HCT116 (cell line): ENCODE results near the gene TMEM232. TPM values are rescaled to one million over a fixed set of nuclear protein-coding genes. Genes with fewer than 3 reads are reported as not detected.

Experiments
- ATAC-seq: fragments of 200-7000 bp; cut with Tn5 transposase; 2 replicates; pipeline ENCODE4 v1.9.1; 2020; ENCODE audit warnings: mild to moderate bottlenecking, moderate library complexity
- BruUV-seq: library from RNA; stranded (reverse); fragments of 400-500 nt; replicated peaks from 2 replicates; lab custom pipeline; 2021; lab: Mats Ljungman, UMichigan
- CTCF ChIA-PET: fragments of 300-600 bp; sonication (Branson Sonifier 250); formaldehyde crosslinking; loops from one replicate; lab custom pipeline; 2021; ENCODE audit warnings: antibody characterized with exemption; lab: Charles Lee
- POLR2A ChIA-PET: fragments of 300-600, 350-600 bp; sonication (Branson Sonifier 250); formaldehyde crosslinking; loops from one replicate; lab custom pipeline; 2021; ENCODE audit warnings: antibody characterized with exemption; lab: Charles Lee
- RAD21 ChIA-PET, 2 experiments: fragments of 300-600 bp; sonication (Branson Sonifier 250); formaldehyde crosslinking; loops; one replicate each; lab custom pipeline; 2023; ENCODE audit warnings: low total read pairs in 2 of 2; ENCODE audit not compliant: uncharacterized antibody in 2 of 2, unreplicated experiment in 2 of 2, low non-redundant PET in 1 of 2; lab: Charles Lee
- DNase-seq: peaks from one replicate; pipeline ENCODE4 v3.0.0-alpha.2; 2010; ENCODE audit warnings: low read depth, low spot score
- H2AFZ ChIP-seq: fragments of 200-600 bp; shearing (Covaris generic), sonication (generic); 2 replicates; pipeline ENCODE4 v1.6.1; 2017; ENCODE audit warnings: low read depth, mixed run types, mixed read lengths, antibody characterized with exemption, low read length; ENCODE audit not compliant: poor library complexity, severe bottlenecking
- H3K27ac ChIP-seq: 2 replicates; pipeline ENCODE4 v1.5.1; 2012; ENCODE audit warnings: low read depth, low read length
- H3K27me3 ChIP-seq: fragments of 200-600 bp; sonication (generic); 2 replicates; pipeline ENCODE4 v1.6.1; 2016; ENCODE audit warnings: mixed run types, low read length, mixed read lengths; ENCODE audit not compliant: insufficient read depth
- H3K36me3 ChIP-seq, 2 experiments: fragments of 200-500 bp in 1 of 2; fragments of 200-600 bp in 1 of 2; sonication (Bioruptor generic) in 1 of 2; sonication (generic) in 1 of 2; 2 replicates each; pipeline versions ENCODE4 v1.5.1 to v1.6.1; 2014 to 2016; ENCODE audit warnings: low read length in 2 of 2, inconsistent platforms in 1 of 2, mixed read lengths in 1 of 2, mixed run types in 1 of 2; ENCODE audit not compliant: insufficient read depth in 2 of 2, control insufficient read depth in 1 of 2
- H3K4me1 ChIP-seq, 2 experiments: fragments of 200-600 bp in 1 of 2; sonication (generic) in 1 of 2; 2 replicates each; pipeline versions ENCODE4 v1.5.1 to v1.6.1; 2012 to 2017; ENCODE audit warnings: low read length in 2 of 2, inconsistent platforms in 1 of 2, mild to moderate bottlenecking in 1 of 2, mixed read lengths in 1 of 2, mixed run types in 1 of 2, moderate library complexity in 1 of 2; ENCODE audit not compliant: insufficient read depth in 2 of 2, control insufficient read depth in 1 of 2
- H3K4me2 ChIP-seq: fragments of 200-600 bp; sonication (generic); 2 replicates; pipeline ENCODE4 v1.6.1; 2017; ENCODE audit warnings: mixed run types, low read length, mixed read lengths
- H3K4me3 ChIP-seq, 2 experiments: fragments of 200-600 bp in 1 of 2; sonication (generic) in 1 of 2; replicated peaks in 1 of 2; 2 replicates each; pipeline ENCODE4 v1.5.1; 2011 to 2016; ENCODE audit warnings: low read length in 2 of 2, control low read depth in 1 of 2, low read depth in 1 of 2, mild to moderate bottlenecking in 1 of 2, mixed read lengths in 1 of 2, mixed run types in 1 of 2
- H3K79me2 ChIP-seq: fragments of 200-600 bp; sonication (generic); 2 replicates; pipeline ENCODE4 v1.6.1; 2017; ENCODE audit warnings: mild to moderate bottlenecking, mixed run types, low read length, moderate library complexity, mixed read lengths; ENCODE audit not compliant: insufficient read depth
- H3K9ac ChIP-seq: fragments of 200-600 bp; sonication (generic); 2 replicates; pipeline ENCODE4 v1.6.1; 2016; ENCODE audit warnings: low read length, mixed read lengths
- H3K9me2 ChIP-seq: fragments of 200-600 bp; sonication (generic), shearing (Covaris generic); 2 replicates; pipeline ENCODE4 v1.6.1; 2017; ENCODE audit warnings: mixed run types, mild to moderate bottlenecking, moderate library complexity; ENCODE audit not compliant: insufficient read depth
- H3K9me3 ChIP-seq, 2 experiments: fragments of 200-500 bp in 1 of 2; fragments of 200-600 bp in 1 of 2; sonication (Bioruptor generic) in 1 of 2; sonication (generic) in 1 of 2; 2 replicates each; pipeline ENCODE4 v1.6.1; 2014 to 2017; ENCODE audit warnings: low read length in 2 of 2, mixed read lengths in 2 of 2, inconsistent platforms in 1 of 2, low read depth in 1 of 2, mild to moderate bottlenecking in 1 of 2, mixed run types in 1 of 2, moderate library complexity in 1 of 2; ENCODE audit not compliant: control insufficient read depth in 1 of 2, insufficient read depth in 1 of 2
- H4K20me1 ChIP-seq: fragments of 200-600 bp; sonication (generic), shearing (Covaris generic); 2 replicates; pipeline ENCODE4 v1.6.1; 2017; ENCODE audit warnings: mixed run types, mild to moderate bottlenecking, moderate library complexity; ENCODE audit not compliant: insufficient read depth
- CBX3 ChIP-seq: IDR thresholded peaks from 2 replicates; pipeline ENCODE4 v1.6.1; 2012; ENCODE audit warnings: low read depth
- CEBPB ChIP-seq: IDR thresholded peaks from 2 replicates; pipeline ENCODE4 v1.6.1; 2012; ENCODE audit warnings: low read depth
- POLR2AphosphoS5 ChIP-seq: IDR thresholded peaks from 2 replicates; pipeline ENCODE4 v1.6.1; 2011; ENCODE audit warnings: mild to moderate bottlenecking, low read depth, low read length, moderate library complexity
- RAD21 ChIP-seq: IDR thresholded peaks from 2 replicates; pipeline ENCODE4 v1.6.1; 2012; ENCODE audit warnings: low read depth, mild to moderate bottlenecking
- SRF ChIP-seq: IDR thresholded peaks from 2 replicates; pipeline ENCODE4 v1.6.1; 2012; ENCODE audit warnings: low read depth
- intact Hi-C: fragments of 100-400 bp; cut with micrococcal nuclease; formaldehyde crosslinking; loops from 2 replicates; pipeline ENCODE4 v1.10.0; 2022
- total RNA-seq: library from RNA; stranded (reverse); gene quantifications from one replicate; pipeline ENCODE4 v1.2.1, GENCODE V29; 2021; ENCODE audit not compliant: unreplicated experiment
- TF ChIP-seq, protein P1 (sequence below), 3 experiments: fragments of 200-600 bp in 1 of 3; sonication (generic) in 1 of 3; IDR thresholded peaks in 2 of 3; conservative IDR thresholded peaks in 1 of 3; 2 replicates each; pipeline ENCODE4 v1.5.1; 2012 to 2017; ENCODE audit warnings: low read depth in 2 of 3, low read length in 2 of 3, antibody characterized with exemption in 1 of 3, borderline replicate concordance in 1 of 3, control low read depth in 1 of 3, mild to moderate bottlenecking in 1 of 3, mixed read lengths in 1 of 3, mixed run types in 1 of 3, moderate library complexity in 1 of 3; ENCODE audit not compliant: insufficient read depth in 1 of 3

The TMEM232 gene
- total RNA-seq, 1 experiment from 2014 or later: 1.2 TPM

- Histone ChIP-seq H3K27ac (no peak overlapping the region), H3K4me1 (no peaks in the 10 kb centered on the region), H3K9me3 (no peaks in the 10 kb centered on the region), H3K4me3 (no peak overlapping the region), H2AFZ (no peak overlapping the region), H3K9me2 (no peaks in the 10 kb centered on the region), H3K4me2 (no peak overlapping the region), H4K20me1 (no peaks in the 10 kb centered on the region), H3K9ac (no peak overlapping the region), H3K79me2 (no peaks in the 10 kb centered on the region), H3K36me3 (no peaks in the 10 kb centered on the region), H3K27me3 (no peaks in the 10 kb centered on the region; the same call in 1 of the 2 replicates)
- ChIA-PET RAD21 (no interaction called here), CTCF (no interaction called here), POLR2A (no interaction called here)
- TF ChIP-seq RAD21 (peak; percentile 15; the same call in 1 of the 2 replicates), SRF (no peak), CBX3 (no peak), CEBPB (no peak), POLR2AphosphoS5 (no peak)
- TF ChIP-seq, protein P1, sequence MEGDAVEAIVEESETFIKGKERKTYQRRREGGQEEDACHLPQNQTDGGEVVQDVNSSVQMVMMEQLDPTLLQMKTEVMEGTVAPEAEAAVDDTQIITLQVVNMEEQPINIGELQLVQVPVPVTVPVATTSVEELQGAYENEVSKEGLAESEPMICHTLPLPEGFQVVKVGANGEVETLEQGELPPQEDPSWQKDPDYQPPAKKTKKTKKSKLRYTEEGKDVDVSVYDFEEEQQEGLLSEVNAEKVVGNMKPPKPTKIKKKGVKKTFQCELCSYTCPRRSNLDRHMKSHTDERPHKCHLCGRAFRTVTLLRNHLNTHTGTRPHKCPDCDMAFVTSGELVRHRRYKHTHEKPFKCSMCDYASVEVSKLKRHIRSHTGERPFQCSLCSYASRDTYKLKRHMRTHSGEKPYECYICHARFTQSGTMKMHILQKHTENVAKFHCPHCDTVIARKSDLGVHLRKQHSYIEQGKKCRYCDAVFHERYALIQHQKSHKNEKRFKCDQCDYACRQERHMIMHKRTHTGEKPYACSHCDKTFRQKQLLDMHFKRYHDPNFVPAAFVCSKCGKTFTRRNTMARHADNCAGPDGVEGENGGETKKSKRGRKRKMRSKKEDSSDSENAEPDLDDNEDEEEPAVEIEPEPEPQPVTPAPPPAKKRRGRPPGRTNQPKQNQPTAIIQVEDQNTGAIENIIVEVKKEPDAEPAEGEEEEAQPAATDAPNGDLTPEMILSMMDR (IDR thresholded peaks at IDR 0.05 in 2 of 3, conservative IDR thresholded peaks at IDR 0.05 in 1 of 3; ENCODE audit: borderline replicate concordance in 1 of 3, insufficient read depth in 1 of 3, low read depth in 2 of 3, low read length in 2 of 3): peak in 1 of 3 experiments; percentile 8; a peak in 1 of 6 replicates
- ATAC-seq (no peak), DNase-seq (no peak)
- intact Hi-C loops: no loop called here
- BruUV-seq: no TSS peak
These were observed 9.9 kb downstream of the TMEM232 start for GRCh38 chr5:110716247-110717245.
